Measurements from ENCODE around the gene EPHB2.

DNA sequence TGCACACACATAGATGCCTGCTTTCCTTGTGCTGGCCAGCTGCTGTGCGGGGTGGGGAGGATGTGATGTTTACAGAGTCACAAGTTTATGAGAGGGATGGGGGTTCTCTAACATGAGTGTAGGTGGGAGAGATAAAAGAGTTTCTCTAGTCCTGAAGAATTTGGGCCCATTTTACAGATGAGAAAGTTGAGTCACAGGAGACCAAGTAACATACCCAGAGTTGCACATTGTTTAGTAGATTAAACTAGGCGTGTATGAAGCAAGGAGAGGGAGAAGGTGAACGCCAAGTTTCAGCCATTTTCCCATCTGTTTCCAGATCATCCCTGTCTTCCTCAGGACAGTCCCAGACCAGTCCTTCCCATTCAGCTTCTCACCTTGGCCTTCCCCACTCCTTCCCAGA, 126.7 kb downstream of the EPHB2 start:
- TF ChIP-seq, protein P1, sequence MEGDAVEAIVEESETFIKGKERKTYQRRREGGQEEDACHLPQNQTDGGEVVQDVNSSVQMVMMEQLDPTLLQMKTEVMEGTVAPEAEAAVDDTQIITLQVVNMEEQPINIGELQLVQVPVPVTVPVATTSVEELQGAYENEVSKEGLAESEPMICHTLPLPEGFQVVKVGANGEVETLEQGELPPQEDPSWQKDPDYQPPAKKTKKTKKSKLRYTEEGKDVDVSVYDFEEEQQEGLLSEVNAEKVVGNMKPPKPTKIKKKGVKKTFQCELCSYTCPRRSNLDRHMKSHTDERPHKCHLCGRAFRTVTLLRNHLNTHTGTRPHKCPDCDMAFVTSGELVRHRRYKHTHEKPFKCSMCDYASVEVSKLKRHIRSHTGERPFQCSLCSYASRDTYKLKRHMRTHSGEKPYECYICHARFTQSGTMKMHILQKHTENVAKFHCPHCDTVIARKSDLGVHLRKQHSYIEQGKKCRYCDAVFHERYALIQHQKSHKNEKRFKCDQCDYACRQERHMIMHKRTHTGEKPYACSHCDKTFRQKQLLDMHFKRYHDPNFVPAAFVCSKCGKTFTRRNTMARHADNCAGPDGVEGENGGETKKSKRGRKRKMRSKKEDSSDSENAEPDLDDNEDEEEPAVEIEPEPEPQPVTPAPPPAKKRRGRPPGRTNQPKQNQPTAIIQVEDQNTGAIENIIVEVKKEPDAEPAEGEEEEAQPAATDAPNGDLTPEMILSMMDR (IDR thresholded peaks at IDR 0.05; ENCODE audit: poor library complexity, severe bottlenecking), result no peak
- TF ChIP-seq EZH2 (IDR thresholded peaks at IDR 0.05; ENCODE audit: borderline replicate concordance, insufficient read depth, low read length, poor library complexity, severe bottlenecking), result no peak
